ENCODE results near the gene ARID1B.

ARID1B gene

DNA sequence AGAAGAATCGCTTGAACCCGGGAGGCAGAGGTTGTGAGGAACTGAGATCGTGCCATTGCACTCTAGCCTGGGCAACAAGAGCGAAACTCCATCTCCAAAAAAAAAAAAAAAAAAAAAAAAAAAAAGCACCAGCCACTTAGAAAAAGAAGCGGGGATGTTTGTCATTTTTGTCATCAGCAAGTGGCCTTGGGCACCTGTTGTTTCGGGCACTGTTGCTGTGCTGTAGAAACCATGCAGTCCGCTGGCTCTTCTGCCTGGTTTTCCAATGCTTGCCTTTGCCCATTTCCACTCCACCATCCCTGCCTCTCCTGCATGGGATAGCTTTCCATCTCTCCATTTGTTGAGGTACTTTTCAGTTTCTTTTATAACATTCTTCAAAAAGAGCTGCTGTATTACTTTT, 129.3 kb downstream of the ARID1B start:
- no peak for DNase-seq (ENCODE audit: low read depth in 2 of 2)

GRCh38 chr6:156909212-156910010, 132.2 kb downstream of the ARID1B start:
- no peak for DNase-seq (ENCODE audit: low read depth in 2 of 2)

GRCh38 chr6:156910011-156910334, 132.8 kb downstream of the ARID1B start:
- no peak for DNase-seq (ENCODE audit: low read depth in 2 of 2)

GRCh38 chr6:156910938-156911337, 133.8 kb downstream of the ARID1B start:
- DNase-seq (ENCODE audit: low read depth in 2 of 2), result no peak

DNA sequence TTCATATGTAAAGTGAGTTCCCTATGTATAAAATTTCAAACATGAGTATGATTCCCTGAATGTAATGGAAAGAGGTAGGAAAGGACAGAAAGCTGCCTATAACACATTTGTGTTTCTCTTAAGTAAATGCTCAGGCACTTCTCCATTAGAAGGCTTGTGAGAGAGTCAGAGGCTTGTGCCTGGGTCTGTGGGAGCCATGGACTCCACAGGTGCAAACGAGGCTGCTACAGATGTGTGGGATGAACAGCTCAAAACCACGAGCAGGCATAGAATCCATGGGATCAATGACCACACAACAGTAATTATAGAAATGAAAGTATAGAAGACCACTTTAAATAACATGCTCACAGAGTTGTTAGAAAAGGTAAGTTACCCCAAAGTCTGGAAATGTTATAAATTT, 134.4 kb downstream of the ARID1B start:
- DNase-seq (ENCODE audit: low read depth in 2 of 2), result no peak

GRCh38 chr6:156912431-156912830, 135.3 kb downstream of the ARID1B start:
- DNase-seq (ENCODE audit: low read depth in 2 of 2), result no peak

DNA sequence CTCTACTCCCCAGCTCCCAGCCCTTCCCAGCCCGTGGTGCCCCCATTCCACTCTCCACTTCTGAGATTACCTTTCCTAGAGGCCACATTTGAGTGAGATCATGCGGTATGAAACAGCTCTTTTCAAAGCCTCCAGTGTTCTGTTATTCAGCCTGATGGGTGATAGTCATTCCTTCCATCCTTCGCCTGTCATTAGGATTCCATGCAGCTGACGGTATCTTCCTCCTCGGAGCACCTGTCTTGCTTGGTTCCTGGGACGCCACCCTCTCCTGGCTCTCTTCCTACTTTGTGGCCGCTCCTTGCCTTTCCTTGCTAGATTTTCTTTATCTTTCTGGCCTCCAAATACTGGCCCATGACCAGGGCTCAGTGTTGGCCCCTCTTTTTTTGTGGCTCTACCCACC, 137.0 kb downstream of the ARID1B start:
- DNase-seq (ENCODE audit: low read depth in 2 of 2), result no peak

- no peak for DNase-seq (ENCODE audit: low read depth in 2 of 2)
These were observed 139.1 kb downstream of the ARID1B start for GRCh38 chr6:156916130-156916801.

GRCh38 chr6:156917213-156917612, 140.0 kb downstream of the ARID1B start:
- DNase-seq (ENCODE audit: low read depth in 2 of 2), result no peak

- DNase-seq (ENCODE audit: low read depth in 2 of 2), result no peak
These were observed 141.5 kb downstream of the ARID1B start for GRCh38 chr6:156918647-156919046.

GRCh38 chr6:156919370-156919769, 142.2 kb downstream of the ARID1B start:
- no peak for DNase-seq (ENCODE audit: low read depth in 2 of 2)

DNA sequence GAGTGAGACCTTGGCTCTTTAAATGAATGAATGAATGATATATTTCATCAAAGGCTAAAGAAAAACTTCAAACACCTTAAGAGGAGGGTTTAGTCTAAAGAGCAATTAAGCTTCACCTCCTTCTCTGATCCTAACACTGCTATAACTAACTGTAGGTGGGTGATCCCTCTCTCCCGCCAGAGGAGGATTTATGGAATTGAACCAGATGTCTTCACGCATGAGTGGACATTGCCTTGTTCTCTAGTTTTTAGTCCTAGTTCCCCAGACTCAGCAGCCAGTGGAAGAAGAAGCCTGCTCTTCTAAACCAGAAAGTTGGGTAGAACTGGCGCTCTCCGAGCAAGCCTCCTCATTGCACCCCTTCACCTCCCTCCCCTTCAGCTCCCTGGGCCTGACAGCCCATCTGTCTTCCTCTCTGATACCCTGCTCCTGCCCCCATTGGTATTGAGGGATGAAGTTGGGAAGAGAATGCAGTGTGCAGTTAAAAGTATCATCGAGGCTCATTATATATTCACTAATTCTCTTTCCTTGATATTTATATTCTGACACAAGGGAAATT, 142.7 kb downstream of the ARID1B start:
- no peak for DNase-seq (ENCODE audit: low read depth in 2 of 2)

- DNase-seq (ENCODE audit: low read depth in 2 of 2), result no peak
These were observed 147.1 kb downstream of the ARID1B start for GRCh38 chr6:156924246-156924645.

- DNase-seq (ENCODE audit: low read depth in 2 of 2), result no peak
These were observed 147.8 kb downstream of the ARID1B start for GRCh38 chr6:156925026-156925425.

DNA sequence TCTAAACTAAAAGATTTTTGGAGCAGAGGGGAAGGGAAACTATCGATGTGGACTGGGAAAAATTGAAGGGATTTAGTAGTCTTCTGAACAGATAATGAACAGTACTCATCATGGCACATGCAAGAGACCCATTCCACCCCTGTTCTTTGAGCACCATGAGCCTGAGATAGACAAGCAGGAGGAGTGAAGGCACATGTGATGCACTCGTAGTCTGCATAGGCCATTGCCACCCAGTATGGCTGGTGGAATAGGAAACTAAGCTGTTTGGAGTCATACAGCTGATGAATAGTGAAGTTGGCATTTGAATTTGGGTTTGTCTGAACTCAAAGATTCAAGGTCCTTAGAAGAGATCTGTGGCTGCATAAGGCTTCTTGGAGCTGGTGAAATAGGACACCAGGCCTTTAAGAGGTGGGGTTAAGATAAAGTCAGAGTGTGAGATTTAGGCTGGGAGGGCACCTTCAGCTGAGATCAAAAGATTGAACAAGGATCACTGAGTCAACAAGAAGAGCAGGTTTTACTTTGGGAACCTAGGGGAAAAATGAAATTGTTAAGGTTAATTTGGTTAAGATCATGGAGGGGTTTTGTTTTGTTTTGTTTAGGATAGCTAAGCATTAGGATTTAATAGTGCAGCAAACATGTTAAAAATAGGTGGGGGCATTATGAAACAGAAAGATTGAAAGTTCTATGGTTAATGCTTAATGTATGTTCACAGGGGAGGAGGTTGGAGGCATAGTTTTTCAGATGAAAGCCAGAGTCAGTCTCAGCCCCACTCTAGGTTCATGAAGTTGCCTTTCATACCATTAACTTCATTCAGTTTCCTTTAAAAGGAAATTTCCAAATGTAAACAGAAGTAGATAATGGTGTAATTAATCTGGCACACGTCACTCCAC, 148.8 kb downstream of the ARID1B start:
- no peak for DNase-seq (ENCODE audit: low read depth in 2 of 2)

- DNase-seq (ENCODE audit: low read depth in 2 of 2), result no peak
These were observed 150.9 kb downstream of the ARID1B start for GRCh38 chr6:156928126-156928525.

- no peak for DNase-seq (ENCODE audit: low read depth in 2 of 2)
These were observed 151.8 kb downstream of the ARID1B start for GRCh38 chr6:156928972-156929371.

DNA sequence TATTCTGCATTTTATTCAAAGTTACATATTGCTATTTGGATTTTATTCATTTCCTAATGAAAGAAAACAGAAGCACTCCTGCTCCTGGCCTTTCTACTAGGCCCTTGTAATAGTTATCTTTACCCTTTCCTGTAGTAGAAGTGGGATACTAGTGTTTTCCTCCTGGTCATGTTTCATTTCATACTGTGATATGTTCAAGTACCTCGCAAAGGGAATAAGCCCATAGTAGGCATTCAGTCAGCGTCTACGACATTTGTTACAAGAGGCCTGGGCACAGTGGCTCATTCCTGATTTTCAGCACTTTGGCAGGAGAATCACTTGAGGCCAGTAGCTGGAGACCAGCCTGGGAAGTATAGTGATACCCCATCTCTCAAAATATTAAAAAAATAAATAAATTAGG, 154.1 kb downstream of the ARID1B start:
- no peak for DNase-seq (ENCODE audit: low read depth in 2 of 2)

GRCh38 chr6:156933201-156934068, 156.3 kb downstream of the ARID1B start:
- no peak for DNase-seq (ENCODE audit: low read depth in 2 of 2)

DNA sequence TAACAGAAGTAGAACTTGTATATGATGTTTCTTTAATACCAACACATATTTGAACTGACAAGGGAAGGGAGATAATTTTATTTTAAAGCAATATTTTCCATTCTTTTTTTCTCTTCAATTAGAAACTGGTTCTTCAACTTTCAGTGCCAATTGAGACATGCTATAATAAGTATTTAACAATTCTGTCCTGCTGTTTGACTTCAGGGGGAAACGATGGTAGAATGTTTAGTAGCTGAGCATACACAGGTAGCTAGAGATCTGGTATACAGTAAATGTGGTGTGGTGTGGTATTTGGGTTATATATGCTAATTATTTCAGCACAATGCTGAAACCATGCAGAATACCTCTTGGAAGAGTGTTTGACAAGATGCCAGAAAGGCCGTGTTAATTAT, 156.9 kb downstream of the ARID1B start:
- DNase-seq (ENCODE audit: low read depth in 2 of 2), result no peak

GRCh38 chr6:156935000-156935399, 157.8 kb downstream of the ARID1B start:
- DNase-seq (ENCODE audit: low read depth in 2 of 2), result no peak

Data from activated CD8-positive, alpha-beta memory T cell treated with anti-CD3 and anti-CD28 coated beads for 4 hours (primary cell).